ENCODE results near the gene PPP1R13L. TPM values are rescaled to one million over a fixed set of nuclear protein-coding genes. Genes with fewer than 3 reads are reported as not detected.

PPP1R13L gene
- total RNA-seq = 23.8 and 31.1 TPM in 2 replicates

GRCh38 chr19:45404557-45405434 lies at the start of gene PPP1R13L:
Gene PPP1R13L, minus strand, starts transcription at chr19:45405069. Its CDS starts 6,751 bp downstream, at chr19:45398318.

DNA sequence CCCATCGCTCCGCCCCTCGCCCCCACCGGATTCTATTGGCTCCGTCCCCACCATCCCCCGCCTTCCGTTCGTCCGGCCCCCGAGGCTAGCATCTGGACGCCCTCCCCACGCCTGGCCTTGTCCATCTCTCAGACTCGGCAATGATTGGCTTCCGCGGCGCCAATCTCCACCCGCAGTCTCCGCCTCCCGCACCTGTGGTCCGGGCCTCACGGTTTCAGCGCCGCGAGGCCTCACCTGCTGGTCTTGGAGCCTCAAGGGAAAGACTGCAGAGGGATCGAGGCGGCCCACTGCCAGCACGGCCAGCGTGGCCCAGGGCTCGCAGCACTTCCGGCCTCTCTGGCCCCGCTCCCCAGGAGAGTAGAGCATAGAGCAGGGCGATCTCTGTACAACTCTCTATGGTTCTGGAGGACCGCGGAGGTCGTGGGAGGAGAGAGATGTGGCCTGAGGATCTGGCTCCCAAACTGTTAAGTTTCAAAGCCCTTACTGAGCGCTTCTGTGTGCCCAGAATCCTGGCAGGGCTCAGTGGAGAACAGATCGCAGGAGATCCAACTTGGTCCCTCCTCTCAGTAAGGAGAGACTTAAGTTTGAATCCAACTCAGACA lies 18.8 kb upstream of the PPP1R13L start, which contains the start of gene ERCC1:
Gene ERCC1 (minus strand): TSS at position 329 of the 602 bp plus-strand sequence. CDS start 543 bp downstream, outside the sequence.

GRCh38 chr19:45406226-45407090 lies 1.6 kb upstream of the PPP1R13L start, which contains the start of gene POLR1G:
Gene POLR1G, plus strand, starts transcription at chr19:45406644. Its CDS starts 53 bp downstream, at chr19:45406697.

GRCh38 chr19:45370410-45371204 lies 34.3 kb downstream of the PPP1R13L start, which contains the start of gene ERCC2:
Gene ERCC2, minus strand, starts transcription at chr19:45370573. Its CDS starts 33 bp downstream, at chr19:45370540.

DNA sequence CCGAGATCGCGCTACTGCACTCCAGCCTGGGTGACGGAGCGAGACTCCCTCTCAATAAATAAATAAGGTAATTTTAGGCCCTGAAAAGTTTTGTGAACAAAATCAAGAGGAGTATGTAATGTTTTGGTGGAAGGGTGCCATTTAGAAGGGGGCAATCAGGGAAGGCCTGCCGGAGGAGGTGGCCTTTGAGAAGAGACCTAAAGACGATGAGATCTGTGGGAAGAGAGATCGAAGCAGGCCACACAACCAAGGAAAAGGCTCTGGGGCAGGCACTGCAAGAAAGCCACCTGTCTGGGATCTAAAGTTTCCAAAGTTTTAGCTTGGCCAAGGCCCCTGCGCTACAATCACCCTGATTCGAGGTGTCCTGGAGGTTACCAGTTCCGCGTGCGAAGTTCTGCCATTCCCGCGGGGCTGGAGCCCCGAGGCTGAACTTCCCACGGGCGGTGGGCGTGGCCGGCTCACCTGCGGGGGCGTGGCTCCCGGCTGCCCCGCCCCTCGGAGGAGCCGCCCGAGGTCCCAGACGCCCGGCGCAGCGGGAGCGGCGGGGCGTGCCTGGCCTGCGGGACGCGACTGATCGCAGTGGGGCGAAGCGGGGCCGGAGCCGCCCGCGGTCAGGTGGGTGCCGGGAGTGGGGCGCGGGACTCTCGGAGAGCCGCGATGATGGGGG lies 64.5 kb downstream of the PPP1R13L start, which contains the start of gene KLC3:
Gene KLC3 (plus strand): TSS at position 519 of the 667 bp plus-strand sequence. CDS start 4,792 bp downstream, outside the sequence.

Other genes starting within 250 kb of the PPP1R13L start
- under 0.01 and 0.25 TPM in 2 replicates for gene NKPD1, start 244.1 kb downstream of the PPP1R13L start, total RNA-seq
- gene TRAPPC6A, start 226.8 kb downstream of the PPP1R13L start, total RNA-seq = 7.8 and 52.2 TPM in 2 replicates
- gene BLOC1S3, start 226.3 kb downstream of the PPP1R13L start, total RNA-seq = 6.5 and 8.5 TPM in 2 replicates
- 0.13 TPM in 1 of 2 replicates, not detected in the other for gene EXOC3L2, start 159.7 kb downstream of the PPP1R13L start, total RNA-seq
- gene MARK4, start 153.8 kb downstream of the PPP1R13L start, total RNA-seq = 10.8 and 41.7 TPM in 2 replicates
- gene CKM, start 82.2 kb downstream of the PPP1R13L start, total RNA-seq = not detected in 2 replicates
- 1.3 and 2.2 TPM in 2 replicates for gene KLC3, start 64.3 kb downstream of the PPP1R13L start, total RNA-seq
- 34.6 and 46.6 TPM in 2 replicates for gene ERCC2, start 34.5 kb downstream of the PPP1R13L start, total RNA-seq
- 6.0 and 24.6 TPM in 2 replicates for gene POLR1G, start 1.6 kb upstream of the PPP1R13L start, total RNA-seq
- gene ERCC1, start 18.8 kb upstream of the PPP1R13L start, total RNA-seq = 97.6 and 131 TPM in 2 replicates
- gene FOSB, start 62.9 kb upstream of the PPP1R13L start, total RNA-seq = 15.2 and 20.0 TPM in 2 replicates
- 11.7 and 24.2 TPM in 2 replicates for gene RTN2, start 92.0 kb upstream of the PPP1R13L start, total RNA-seq
- gene PPM1N, start 93.4 kb upstream of the PPP1R13L start, total RNA-seq = 1.0 TPM in 1 of 2 replicates, not detected in the other
- 140 and 199 TPM in 2 replicates for gene VASP, start 102.4 kb upstream of the PPP1R13L start, total RNA-seq
- 8.5 and 11.9 TPM in 2 replicates for gene OPA3, start 179.7 kb upstream of the PPP1R13L start, total RNA-seq
- gene GPR4, start 197.1 kb upstream of the PPP1R13L start, total RNA-seq = not detected in 2 replicates
- 16.4 and 17.9 TPM in 2 replicates for gene EML2, start 234.3 kb upstream of the PPP1R13L start, total RNA-seq